ENCODE results near the gene RBMS1.

GRCh38 chr2:160467086-160467485, 26.5 kb downstream of the RBMS1 start:
- no peak for TF ChIP-seq CTCF (conservative IDR thresholded peaks at IDR 0.05 in 1 of 2, IDR thresholded peaks at IDR 0.05 in 1 of 2; ENCODE audit: extremely low read depth in 1 of 2, insufficient read depth in 1 of 2, low read depth in 1 of 2, low read length in 2 of 2)
- no peak for TF ChIP-seq EZH2 (IDR thresholded peaks at IDR 0.05; ENCODE audit: borderline replicate concordance, low read length)
